ENCODE data around the gene STON1. TPM values are rescaled to one million over a fixed set of nuclear protein-coding genes. Genes with fewer than 3 reads are reported as not detected.

STON1 gene
- total RNA-seq, 1 experiment from 2014 or later, result 5.5 TPM

DNA sequence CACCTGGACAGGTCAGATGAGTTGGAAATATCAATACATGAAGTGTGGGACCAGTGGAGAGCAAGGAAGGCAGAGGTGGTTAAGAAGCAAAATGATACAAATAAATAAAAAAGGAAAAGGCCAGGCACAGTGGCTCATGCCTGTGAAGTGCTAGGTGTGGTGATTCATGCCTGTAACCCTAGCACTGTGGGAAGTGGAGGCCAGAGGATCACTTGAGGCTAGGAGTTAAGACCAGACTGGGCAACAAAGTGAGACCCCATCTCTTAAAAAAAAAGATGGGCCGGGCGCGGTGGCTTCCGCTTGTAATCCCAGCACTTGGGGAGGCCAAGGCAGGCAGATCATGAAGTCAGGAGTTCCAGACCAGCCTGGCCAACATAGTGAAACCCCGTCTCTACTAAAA is 2.9 kb downstream of the STON1 start:
- Mint-ChIP-seq H3K4me3 (no peak overlapping the region), H3K9me3 (no peaks in the 10 kb centered on the region; a peak in 1 of 5 replicates)
- H3K23ac ChIP-seq (ENCODE audit: insufficient read length, low read depth, low read length), result no peak overlapping the region

More for the DNA sequence above, 2.9 kb downstream of the STON1 start:
- H2AFZ ChIP-seq (ENCODE audit: low read length), result no peak overlapping the region
- Mint-ChIP-seq H3K4me1 (peaks cover 32 to 35% of the 10 kb centered on the region in 2 experiments), H3K36me3 (ENCODE audit: insufficient read depth in 1 of 3, low read depth in 3 of 3) (peaks cover 0 to 10% (median 0%) of the 10 kb centered on the region in 3 experiments; a peak in 3 of 7 replicates), H3K27ac (no peak overlapping the region; a peak in 1 of 7 replicates), H3K27me3 (ENCODE audit: low read depth) (peaks cover 1% of the 10 kb centered on the region; the same call in 1 of the 2 replicates)
- H3K4ac ChIP-seq (ENCODE audit: low read depth, low read length), result no peak overlapping the region
- H3K9ac ChIP-seq (ENCODE audit: extremely low read depth, insufficient read length, low read length), result no peak overlapping the region
- H3K79me2 ChIP-seq (ENCODE audit: insufficient read depth, low read length), result no peaks in the 10 kb centered on the region
- no peaks in the 10 kb centered on the region for H3K9me3 ChIP-seq (ENCODE audit: control insufficient read depth, low read depth, low read length)
- no peak overlapping the region for H4K5ac ChIP-seq (ENCODE audit: insufficient read length, low read depth, low read length)
- H3K23me2 ChIP-seq (ENCODE audit: insufficient read length, low read depth, low read length, poor library complexity, severe bottlenecking), result peaks cover 10% of the 10 kb centered on the region
- no peak overlapping the region for H3K56ac ChIP-seq (ENCODE audit: insufficient read length, low read depth, low read length)
- H3K14ac ChIP-seq (ENCODE audit: insufficient read depth, low read length), result no peak overlapping the region
- no peak overlapping the region for H2BK15ac ChIP-seq (ENCODE audit: low read depth, low read length)
- no peak for DNase-seq
- H4K8ac ChIP-seq (replicated peaks; ENCODE audit: insufficient read length, low read depth, low read length), result no peak overlapping the region
- H3K79me1 ChIP-seq (ENCODE audit: insufficient read depth, low read depth, low read length, poor library complexity, severe bottlenecking), result no peaks in the 10 kb centered on the region
- no peak overlapping the region for H3K18ac ChIP-seq (ENCODE audit: insufficient read length, low read depth, low read length)
- no peak overlapping the region for H2BK12ac ChIP-seq (ENCODE audit: insufficient read length, low read depth, low read length)
- H2AK5ac ChIP-seq (ENCODE audit: insufficient read length, low read length), result no peak overlapping the region
- no peak overlapping the region for H3K4me2 ChIP-seq (ENCODE audit: insufficient read depth, insufficient read length, low read length)
- H2BK5ac ChIP-seq (ENCODE audit: insufficient read length, low read length), result no peak overlapping the region
- H2BK120ac ChIP-seq (ENCODE audit: low read depth, low read length, poor library complexity, severe bottlenecking), result no peak overlapping the region
- no peaks in the 10 kb centered on the region for H3K27me3 ChIP-seq (ENCODE audit: insufficient read depth, low read length)
- H4K20me1 ChIP-seq (ENCODE audit: control insufficient read depth, insufficient read depth, insufficient read length), result no peaks in the 10 kb centered on the region
- WGBS (ENCODE audit: extremely low coverage, insufficient read length, low lambda C conversion rate), result no CpG with 5 or more reads among the region's 5 CpGs
- no peak overlapping the region for H2BK20ac ChIP-seq (ENCODE audit: low read depth, low read length, poor library complexity, severe bottlenecking)
- no peak overlapping the region for H4K91ac ChIP-seq (ENCODE audit: insufficient read length, low read depth, low read length)
- peaks cover 9% of the 10 kb centered on the region for H3K4me1 ChIP-seq (ENCODE audit: insufficient read depth, low read length)
- H3K27ac ChIP-seq (ENCODE audit: insufficient read length, low read depth, low read length), result no peak overlapping the region
- no peak overlapping the region for H3T11ph ChIP-seq (ENCODE audit: low read length)
- TF ChIP-seq, protein P1, sequence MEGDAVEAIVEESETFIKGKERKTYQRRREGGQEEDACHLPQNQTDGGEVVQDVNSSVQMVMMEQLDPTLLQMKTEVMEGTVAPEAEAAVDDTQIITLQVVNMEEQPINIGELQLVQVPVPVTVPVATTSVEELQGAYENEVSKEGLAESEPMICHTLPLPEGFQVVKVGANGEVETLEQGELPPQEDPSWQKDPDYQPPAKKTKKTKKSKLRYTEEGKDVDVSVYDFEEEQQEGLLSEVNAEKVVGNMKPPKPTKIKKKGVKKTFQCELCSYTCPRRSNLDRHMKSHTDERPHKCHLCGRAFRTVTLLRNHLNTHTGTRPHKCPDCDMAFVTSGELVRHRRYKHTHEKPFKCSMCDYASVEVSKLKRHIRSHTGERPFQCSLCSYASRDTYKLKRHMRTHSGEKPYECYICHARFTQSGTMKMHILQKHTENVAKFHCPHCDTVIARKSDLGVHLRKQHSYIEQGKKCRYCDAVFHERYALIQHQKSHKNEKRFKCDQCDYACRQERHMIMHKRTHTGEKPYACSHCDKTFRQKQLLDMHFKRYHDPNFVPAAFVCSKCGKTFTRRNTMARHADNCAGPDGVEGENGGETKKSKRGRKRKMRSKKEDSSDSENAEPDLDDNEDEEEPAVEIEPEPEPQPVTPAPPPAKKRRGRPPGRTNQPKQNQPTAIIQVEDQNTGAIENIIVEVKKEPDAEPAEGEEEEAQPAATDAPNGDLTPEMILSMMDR (conservative IDR thresholded peaks at IDR 0.05), result no peak

Measured in H9 (cell line).